Stimulated activated CD4-positive, alpha-beta T cell treated with anti-CD3 and anti-CD28 coated beads, Interleukin-12 subunit alpha, Interleukin-12 subunit beta, amount 100 ng/mL, for 4 hours (primary cell): ENCODE data around the gene TTLL11.

ENCODE experiments used
- DNase-seq: peaks from one replicate; pipeline ENCODE4 v3.0.0-alpha.2; 2020

TTLL11 gene

GRCh38 chr9:121840838-121841760, 252.0 kb downstream of the TTLL11 start:
- no peak for DNase-seq

- no peak for DNase-seq
These were observed 253.2 kb downstream of the TTLL11 start for GRCh38 chr9:121839726-121840500.

DNA sequence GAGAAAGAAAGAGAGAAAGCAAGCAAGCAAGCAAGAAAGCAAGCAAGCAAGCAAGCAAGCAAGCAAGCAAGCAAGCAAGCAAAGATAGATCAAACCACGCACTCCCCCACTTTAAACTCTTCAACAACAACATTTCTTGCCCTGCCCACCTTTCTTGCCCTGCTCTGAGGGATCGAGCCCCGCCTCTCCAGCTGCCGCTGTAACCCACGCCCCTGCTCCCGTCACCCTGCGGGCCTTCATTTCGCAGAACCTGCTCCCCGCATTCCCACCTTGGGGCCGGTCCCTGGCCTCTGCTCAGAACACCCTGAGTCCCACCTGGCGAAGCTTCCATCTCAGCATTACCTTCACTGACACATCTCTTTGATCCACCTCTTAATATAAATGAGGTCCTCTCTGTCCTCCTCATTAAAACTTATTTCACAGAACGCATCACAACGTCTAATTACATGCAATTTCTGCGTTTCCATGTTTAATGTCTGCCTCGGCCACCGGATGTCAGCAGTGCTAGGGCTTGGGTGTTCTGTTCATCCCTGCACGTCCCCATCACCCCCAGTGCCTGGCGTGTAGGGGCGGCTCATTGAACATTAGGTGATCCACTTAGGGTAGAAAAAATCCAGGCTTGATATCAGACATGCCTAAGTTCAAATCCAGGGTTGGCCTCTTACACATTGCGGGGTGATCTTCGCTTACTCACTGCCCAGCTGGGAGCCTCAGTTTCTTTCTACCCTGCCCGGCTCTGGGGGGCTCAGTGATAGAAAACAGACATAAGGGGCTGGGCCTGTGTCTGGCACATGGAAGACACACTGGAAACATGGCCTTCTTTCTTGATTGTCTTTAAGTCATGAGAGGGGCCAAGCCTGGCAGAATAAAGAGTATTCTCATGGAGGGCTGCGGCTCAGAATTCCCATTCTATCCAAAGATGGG, 254.1 kb downstream of the TTLL11 start:
- no peak for DNase-seq

GRCh38 chr9:121837113-121837961, 255.8 kb downstream of the TTLL11 start:
- DNase-seq, result no peak

DNA sequence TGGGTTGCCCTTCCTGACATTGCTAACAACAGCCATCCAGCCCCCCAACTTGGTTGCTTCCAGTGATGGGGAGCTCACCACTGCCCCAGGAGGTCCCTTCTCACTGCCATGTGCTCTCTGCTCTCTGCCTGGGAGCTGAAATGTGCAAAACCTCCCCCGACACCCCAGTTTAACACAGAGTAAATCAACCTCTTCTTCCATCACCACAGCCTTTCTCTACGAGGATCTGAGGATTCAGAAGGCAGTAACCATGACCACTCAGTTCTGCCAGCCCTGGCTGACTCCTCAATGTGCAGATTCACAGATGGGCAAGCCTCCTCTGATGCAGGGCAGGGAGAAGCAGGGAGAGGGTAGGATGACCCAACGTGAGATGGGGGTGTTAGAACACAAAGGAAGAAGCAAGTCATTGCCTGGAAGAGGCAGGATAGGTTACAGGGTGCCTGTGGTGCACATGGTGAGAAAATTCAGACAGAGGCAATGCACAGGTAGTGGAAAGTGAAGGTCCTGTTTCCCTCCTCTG, 256.7 kb downstream of the TTLL11 start:
- DNase-seq, result no peak

DNA sequence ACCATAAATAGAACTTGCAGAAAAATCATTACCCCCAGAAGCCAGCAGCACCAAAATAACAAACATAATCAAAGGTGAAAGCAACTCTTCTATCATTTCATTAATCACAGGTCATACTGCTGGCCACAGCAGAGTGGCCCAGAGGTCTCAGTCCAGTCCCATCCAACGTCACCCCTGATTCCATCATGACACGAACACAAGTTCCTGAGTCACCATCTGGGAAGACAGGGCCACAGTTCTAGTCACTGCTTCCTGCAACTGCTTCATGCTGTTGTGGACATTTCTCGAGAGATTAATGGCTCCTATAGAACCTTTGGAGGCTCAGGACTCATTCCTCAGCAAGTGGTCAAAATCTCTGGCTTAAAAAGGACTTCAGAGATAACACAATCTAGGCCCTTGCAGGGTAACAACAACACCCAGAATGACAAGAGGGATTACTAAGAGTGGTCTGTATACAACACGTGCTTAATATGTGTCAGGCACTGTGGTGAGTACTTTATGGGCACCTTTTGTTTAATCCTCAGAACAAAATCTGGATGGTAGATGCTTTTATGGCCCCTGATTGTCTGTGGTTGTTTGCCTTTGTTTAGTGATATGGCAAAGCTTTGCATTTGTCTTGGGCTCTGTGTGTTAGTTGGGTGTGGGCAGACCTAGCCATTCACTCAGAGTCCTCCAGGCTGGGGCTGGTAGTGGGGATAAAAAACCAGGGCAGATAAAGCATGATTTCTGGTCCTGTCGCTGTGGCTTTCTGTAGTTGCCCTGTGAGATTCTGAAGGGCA, 257.3 kb downstream of the TTLL11 start:
- no peak for DNase-seq

- DNase-seq, result no peak
These were observed 260.0 kb downstream of the TTLL11 start for GRCh38 chr9:121833061-121833460.

GRCh38 chr9:121831869-121832268, 261.2 kb downstream of the TTLL11 start:
- DNase-seq, result no peak

GRCh38 chr9:121830441-121831140, 262.5 kb downstream of the TTLL11 start:
- DNase-seq, result no peak

- no peak for DNase-seq
These were observed 265.7 kb downstream of the TTLL11 start for GRCh38 chr9:121827251-121827967.

DNA sequence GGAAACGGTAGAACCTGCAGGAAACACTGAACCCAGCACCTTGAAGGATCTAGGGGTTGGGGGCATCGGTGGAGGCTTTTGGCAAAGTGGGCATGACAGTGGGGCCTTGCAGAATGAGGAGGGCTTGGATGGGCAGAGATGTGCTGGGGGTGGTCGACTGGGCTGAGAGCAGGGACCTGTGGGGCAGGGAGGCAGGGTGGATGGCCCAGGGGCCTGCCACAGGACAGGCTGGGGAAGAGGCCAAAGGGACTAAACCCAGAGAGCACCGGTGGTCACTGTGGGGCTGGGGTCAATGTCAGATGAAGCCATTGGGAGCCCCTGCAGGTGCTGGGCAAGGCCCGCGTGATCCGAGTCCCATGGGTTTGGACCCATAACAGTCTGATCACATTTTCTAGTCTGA, 266.4 kb downstream of the TTLL11 start:
- no peak for DNase-seq

DNA sequence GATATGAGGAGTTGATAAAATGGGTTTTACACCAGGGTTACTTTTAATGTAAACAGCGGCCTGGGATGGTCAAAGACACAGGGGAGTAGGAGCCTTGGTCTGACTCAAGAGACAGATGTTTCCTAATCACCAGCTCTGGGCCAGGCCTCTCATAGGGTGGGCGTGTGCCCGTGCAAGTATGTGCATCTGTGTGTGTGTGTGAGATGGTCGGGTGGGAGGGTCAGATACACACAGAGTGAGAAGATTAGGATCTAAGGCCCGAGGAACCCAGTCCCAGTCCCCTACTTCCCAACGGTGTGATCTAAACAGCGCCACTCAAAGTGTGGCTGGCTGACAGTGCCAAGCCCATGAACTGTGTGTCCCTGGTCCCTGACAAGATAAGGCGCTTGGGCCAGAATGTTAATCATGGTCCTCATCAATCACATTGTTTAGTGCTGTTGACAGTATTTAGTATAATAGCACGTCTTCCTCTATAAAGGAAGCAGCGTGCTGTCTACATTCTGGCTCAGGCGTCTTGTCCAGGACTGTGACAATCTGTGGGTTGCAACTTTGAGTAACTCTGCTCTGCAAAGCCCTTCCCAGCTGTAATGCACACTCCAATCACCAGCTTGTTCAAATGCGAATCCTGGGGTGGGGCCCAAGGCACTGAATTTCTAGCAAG, 267.9 kb downstream of the TTLL11 start:
- DNase-seq, result no peak

- DNase-seq, result no peak
These were observed 268.5 kb downstream of the TTLL11 start for GRCh38 chr9:121824651-121825030.

- DNase-seq, result no peak
These were observed 269.5 kb downstream of the TTLL11 start for GRCh38 chr9:121823451-121824169.

GRCh38 chr9:121822093-121823085, 270.7 kb downstream of the TTLL11 start:
- DNase-seq, result no peak

DNA sequence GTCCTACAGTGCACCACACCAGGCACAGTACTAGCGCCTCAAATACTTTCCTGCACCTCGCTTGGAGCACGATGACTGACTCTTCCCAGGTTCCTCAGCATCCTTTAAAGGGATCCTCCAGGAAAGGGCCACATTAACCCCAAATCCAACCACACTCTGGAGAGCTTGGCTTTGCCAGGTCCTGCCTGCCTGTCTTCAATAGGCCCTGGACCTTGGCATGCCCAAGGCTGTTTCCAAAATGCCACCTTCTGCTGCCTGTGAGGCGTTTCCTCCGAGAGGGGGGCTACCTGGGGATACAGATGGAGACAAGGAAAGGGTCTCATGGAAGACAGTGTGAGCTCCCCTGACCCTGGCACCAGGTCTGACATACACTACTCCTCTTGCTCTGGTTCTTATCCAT, 271.8 kb downstream of the TTLL11 start:
- no peak for DNase-seq
